H1 (cell line): Measurements from ENCODE around the gene ZNF189. TPM values are rescaled to one million over a fixed set of nuclear protein-coding genes. Genes with fewer than 3 reads are reported as not detected.

Experiments
- CTCF ChIA-PET: fragments of 300-600 bp; sonication (Branson Sonifier 250); formaldehyde crosslinking; loops from one replicate; lab custom pipeline; 2021; ENCODE audit not compliant: partially characterized antibody; lab: Charles Lee
- POLR2A ChIA-PET: fragments of 300-600 bp; sonication (Branson Sonifier 250); formaldehyde crosslinking; loops from one replicate; lab custom pipeline; 2021; ENCODE audit warnings: inconsistent platforms; ENCODE audit not compliant: partially characterized antibody; lab: Charles Lee
- DNase-seq, 2 experiments: peaks; one replicate each; pipeline versions ENCODE4 v3.0.0 to v3.0.0-alpha.2; 2010 to 2022; ENCODE audit warnings: low spot score in 2 of 2, low read depth in 1 of 2, mixed read lengths in 1 of 2
- FAIRE-seq: peaks from 2 replicates; lab custom pipeline; 2011; peaks lifted over from hg19 to GRCh38; lab: Jason Lieb, UNC
- H2AFZ ChIP-seq: 2 replicates; pipeline ENCODE4 v1.8.1; 2012; ENCODE audit warnings: low read length, inconsistent platforms
- H2AK5ac ChIP-seq: 2 replicates; pipeline ENCODE4 v1.6.1; 2013; ENCODE audit warnings: low read depth, low read length
- H2BK120ac ChIP-seq: replicated peaks from 2 replicates; pipeline ENCODE3; 2013; ENCODE audit warnings: low read depth, low read length, inconsistent platforms
- H2BK12ac ChIP-seq: 2 replicates; pipeline ENCODE4 v1.6.1; 2013; ENCODE audit warnings: low read depth, low read length
- H2BK15ac ChIP-seq: 2 replicates; pipeline ENCODE4 v1.6.1; 2013; ENCODE audit warnings: low read length
- H2BK20ac ChIP-seq: 2 replicates; pipeline ENCODE4 v1.6.1; 2013; ENCODE audit warnings: low read length
- H2BK5ac ChIP-seq: 2 replicates; pipeline ENCODE4 v1.6.1; 2013; ENCODE audit warnings: low read depth, low read length
- H3K14ac ChIP-seq: 2 replicates; pipeline ENCODE4 v1.6.1; 2013; ENCODE audit warnings: inconsistent platforms; ENCODE audit not compliant: insufficient read length
- H3K18ac ChIP-seq: 2 replicates; pipeline ENCODE4 v1.6.1; 2013; ENCODE audit warnings: low read length; ENCODE audit errors: extremely low read depth
- H3K23ac ChIP-seq: 2 replicates; pipeline ENCODE4 v1.6.1; 2013; ENCODE audit warnings: inconsistent platforms; ENCODE audit not compliant: insufficient read length
- H3K23me2 ChIP-seq: 2 replicates; pipeline ENCODE4 v1.6.1; 2013; ENCODE audit warnings: low read depth, low read length
- H3K27ac ChIP-seq: 2 replicates; pipeline ENCODE4 v1.6.1; 2011; ENCODE audit warnings: low read depth, low read length, inconsistent platforms
- H3K27me3 ChIP-seq, 4 experiments: replicated peaks in 1 of 4; 1 replicate in 1 of 4; 2 replicates in 3 of 4; pipeline versions ENCODE4 v1.6.1 to v1.8.1; 2011 to 2013; ENCODE audit warnings: low read length in 3 of 4, mild to moderate bottlenecking in 3 of 4, inconsistent platforms in 2 of 4, mixed read lengths in 2 of 4, moderate library complexity in 1 of 4; ENCODE audit not compliant: control insufficient read depth in 3 of 4, insufficient read depth in 3 of 4; ENCODE audit errors: extremely low read depth in 1 of 4
- H3K36me3 ChIP-seq, 4 experiments: 2 replicates each; pipeline versions ENCODE4 v1.6.1 to v1.8.1; 2011 to 2013; ENCODE audit warnings: mild to moderate bottlenecking in 4 of 4, low read length in 3 of 4, moderate library complexity in 2 of 4, control low read depth in 1 of 4, inconsistent platforms in 1 of 4; ENCODE audit not compliant: insufficient read depth in 4 of 4, control insufficient read depth in 2 of 4
- H3K4ac ChIP-seq: replicated peaks from 2 replicates; pipeline ENCODE3; 2013; ENCODE audit warnings: low read length, low read depth, mixed read lengths, inconsistent platforms; ENCODE audit not compliant: insufficient read length
- H3K4me1 ChIP-seq, 4 experiments: replicated peaks in 1 of 4; 1 replicate in 1 of 4; 2 replicates in 3 of 4; pipeline versions ENCODE4 v1.6.1 to v1.8.1; 2011 to 2013; ENCODE audit warnings: low read length in 3 of 4, inconsistent platforms in 2 of 4, mixed read lengths in 1 of 4; ENCODE audit not compliant: insufficient read depth in 4 of 4, control insufficient read depth in 3 of 4
- H3K4me2 ChIP-seq, 2 experiments: 2 replicates each; pipeline versions ENCODE4 v1.6.1 to v1.8.1; 2011 to 2013; ENCODE audit warnings: low read depth in 2 of 2, low read length in 2 of 2, control low read depth in 1 of 2, inconsistent platforms in 1 of 2, mild to moderate bottlenecking in 1 of 2; ENCODE audit not compliant: insufficient read depth in 1 of 2
- H3K4me3 ChIP-seq, 4 experiments: fragments of 200-600, 300-600 bp in 1 of 4; sonication (generic), shearing (Covaris generic), sonication (Bioruptor Twin) in 1 of 4; 2 replicates each; pipeline versions ENCODE4 v1.5.1 to v1.8.1; 2011 to 2016; ENCODE audit warnings: low read length in 4 of 4, low read depth in 3 of 4, control low read depth in 2 of 4, inconsistent platforms in 2 of 4, mild to moderate bottlenecking in 2 of 4, mixed read lengths in 1 of 4, moderate library complexity in 1 of 4; ENCODE audit not compliant: insufficient read depth in 2 of 4; ENCODE audit errors: extremely low read depth in 1 of 4
- H3K56ac ChIP-seq: replicated peaks from 2 replicates; pipeline ENCODE3; 2013; ENCODE audit warnings: low read depth, mild to moderate bottlenecking, mixed read lengths, low read length, inconsistent platforms; ENCODE audit not compliant: insufficient read length
- H3K79me1 ChIP-seq: 2 replicates; pipeline ENCODE4 v1.6.1; 2013; ENCODE audit warnings: low read depth, low read length, control low read depth
- H3K79me2 ChIP-seq, 2 experiments: 2 replicates each; pipeline versions ENCODE4 v1.6.1 to v1.8.1; 2012 to 2013; ENCODE audit warnings: low read length in 2 of 2, mild to moderate bottlenecking in 2 of 2, inconsistent platforms in 1 of 2; ENCODE audit not compliant: insufficient read depth in 2 of 2, control insufficient read depth in 1 of 2
- H3K9ac ChIP-seq, 4 experiments: replicated peaks in 1 of 4; 1 replicate in 1 of 4; 2 replicates in 3 of 4; pipeline versions ENCODE4 v1.6.1 to v1.8.1; 2011 to 2013; ENCODE audit warnings: low read depth in 3 of 4, low read length in 3 of 4, control low read depth in 2 of 4, mild to moderate bottlenecking in 2 of 4, moderate library complexity in 2 of 4, inconsistent platforms in 1 of 4; ENCODE audit errors: extremely low read depth in 1 of 4
- H3K9me3 ChIP-seq, 2 experiments: 2 replicates each; pipeline versions ENCODE4 v1.6.1 to v1.8.1; 2012 to 2013; ENCODE audit warnings: mild to moderate bottlenecking in 2 of 2, moderate library complexity in 2 of 2, control low read depth in 1 of 2, inconsistent platforms in 1 of 2, low read depth in 1 of 2, low read length in 1 of 2, mixed read lengths in 1 of 2; ENCODE audit not compliant: insufficient read depth in 2 of 2
- H4K20me1 ChIP-seq, 2 experiments: replicated peaks in 1 of 2; 2 replicates each; pipeline versions ENCODE3 to v1.8.1; 2011 to 2013; ENCODE audit warnings: inconsistent platforms in 2 of 2, low read length in 2 of 2, mild to moderate bottlenecking in 1 of 2; ENCODE audit not compliant: insufficient read depth in 2 of 2, control insufficient read depth in 1 of 2
- H4K5ac ChIP-seq: 2 replicates; pipeline ENCODE4 v1.6.1; 2013; ENCODE audit warnings: low read length, low read depth, mixed read lengths, inconsistent platforms; ENCODE audit not compliant: insufficient read length
- H4K8ac ChIP-seq: 2 replicates; pipeline ENCODE4 v1.8.0; 2013; ENCODE audit warnings: mild to moderate bottlenecking, moderate library complexity, low read length, inconsistent platforms; ENCODE audit not compliant: insufficient read depth; ENCODE audit errors: extremely low read depth
- H4K91ac ChIP-seq: replicated peaks from 2 replicates; pipeline ENCODE3; 2013; ENCODE audit warnings: low read length, mixed read lengths, inconsistent platforms; ENCODE audit not compliant: insufficient read length
- CHD1 ChIP-seq: IDR thresholded peaks from 2 replicates; pipeline ENCODE4 v1.6.1; 2012; ENCODE audit warnings: low read depth, low read length, improper control_type of control experiment
- JUND ChIP-seq: IDR thresholded peaks from 2 replicates; pipeline ENCODE4 v1.6.1; 2011; ENCODE audit warnings: mild to moderate bottlenecking, improper control_type of control experiment, low read length
- KDM4A ChIP-seq: IDR thresholded peaks from one replicate; pipeline ENCODE4 v1.7.1; 2012; ENCODE audit warnings: low read depth, mild to moderate bottlenecking, moderate library complexity, low read length, inconsistent platforms; ENCODE audit not compliant: severe bottlenecking
- MAX ChIP-seq: IDR thresholded peaks from 2 replicates; pipeline ENCODE4 v1.6.1; 2012; ENCODE audit warnings: inconsistent platforms
- POLR2AphosphoS5 ChIP-seq: IDR thresholded peaks from 2 replicates; pipeline ENCODE4 v1.6.1; 2011; ENCODE audit warnings: low read depth, low read length
- RBBP5 ChIP-seq: IDR thresholded peaks from 2 replicates; pipeline ENCODE4 v1.7.1; 2012; ENCODE audit warnings: low read depth, mild to moderate bottlenecking, inconsistent platforms, low read length, moderate library complexity, borderline replicate concordance
- TAF1 ChIP-seq: IDR thresholded peaks from 2 replicates; pipeline ENCODE4 v1.6.1; 2011; ENCODE audit warnings: mild to moderate bottlenecking, low read depth, low read length
- WGBS, 2 experiments: shearing (Covaris generic) in 1 of 2; methylation state at CpG; one replicate each; pipeline versions ENCODE4 v1.1.6 to v1.1.7; 2013 to 2015; ENCODE audit warnings: low lambda C conversion rate in 2 of 2, mixed read lengths in 2 of 2, inconsistent platforms in 1 of 2, low coverage in 1 of 2, missing lambda C conversion rate in 1 of 2; ENCODE audit not compliant: insufficient replicate concordance in 2 of 2, insufficient coverage in 1 of 2, insufficient read length in 1 of 2; ENCODE audit errors: extremely low coverage in 1 of 2, missing lambda C conversion rate in 1 of 2; 5-methylcytosine and 5-hydroxymethylcytosine counted together
- polyA plus RNA-seq, 7 experiments: library from polyadenylated mRNA; depleted of rRNA in 3 of 7; stranded (reverse) in 5 of 7; unstranded in 2 of 7; fragments of >200 nt in 5 of 7; fragments of 200-250 nt in 2 of 7; gene quantifications; 1 replicate in 5 of 7; 2 replicates in 1 of 7; 4 replicates in 1 of 7; pipeline versions ENCODE4 v1.2.1 to v1.2.3, GENCODE V29; 2011 to 2013; ENCODE audit warnings: missing spikeins in 2 of 7, mixed read lengths in 2 of 7
- total RNA-seq: library from RNA; stranded (reverse); fragmentation: NEBNext Ultra II Directional; extraction: Animal tissue kit (Norgen Biotek cat#: 25700); gene quantifications from 2 replicates; pipeline ENCODE4 v1.2.1, GENCODE V29; 2021

Gene ZNF189
- total and polyA plus RNA-seq, 2 of the 8 experiments (the other 6 are each of a cell fraction or from before 2014, with no cell fraction given), result 1.9 to 12.3 TPM

- Histone ChIP-seq H3K79me1 (no peaks in the 10 kb centered on the region), H3K4me3 (no peak overlapping the region), H3K18ac (no peak overlapping the region), H3K27me3 (no peaks in the 10 kb centered on the region), H3K23me2 (no peaks in the 10 kb centered on the region; the same call in 1 of the 2 replicates), H3K9me3 (no peaks in the 10 kb centered on the region), H4K5ac (no peak overlapping the region), H3K4me2 (no peak overlapping the region), H3K14ac (no peak overlapping the region), H3K4ac (no peak overlapping the region), H2AFZ (no peak overlapping the region), H2BK5ac (no peak overlapping the region), H2BK15ac (no peak overlapping the region), H2AK5ac (no peak overlapping the region), H2BK20ac (no peak overlapping the region), H4K91ac (no peak overlapping the region), H4K8ac (no peak overlapping the region), H2BK12ac (no peak overlapping the region), H3K36me3 (no peaks in the 10 kb centered on the region), H3K79me2 (no peaks in the 10 kb centered on the region), H4K20me1 (no peaks in the 10 kb centered on the region), H2BK120ac (no peak overlapping the region), H3K27ac (no peak overlapping the region), H3K4me1 (no peaks in the 10 kb centered on the region), H3K23ac (no peak overlapping the region), H3K56ac (no peak overlapping the region), H3K9ac (no peak overlapping the region)
- WGBS, 2 experiments, result 71% methylated on average over 2 of the region's 2 CpGs; no CpG with 5 or more reads in 1 of the 2 experiments
- FAIRE-seq (no peak), DNase-seq (no peak)
- ChIA-PET POLR2A (interaction anchor here (1.5 to 2.6 kb wide), 2 partner anchors 8 to 21 kb away, joined by 6 read pairs; partner anchors contain the start of genes MRPL50 and ZNF189), CTCF (interaction anchor here (1.3 to 2.1 kb wide), 3 partner anchors 31 to 110 kb away, joined by 3 to 5 read pairs (median 4); no protein-coding TSS in a partner anchor)
- TF ChIP-seq CHD1, result no peak
- TF ChIP-seq POLR2AphosphoS5, result no peak
- TF ChIP-seq RBBP5, result no peak
- no peak for TF ChIP-seq KDM4A
- TF ChIP-seq JUND, result no peak
- TF ChIP-seq TAF1, result no peak
- no peak for TF ChIP-seq MAX
These were observed 21.2 kb downstream of the ZNF189 start for GRCh38 chr9:101419863-101420262.
